K562 (cell line): Measurements from ENCODE around the gene SLAIN2.

Experiments
- ATF2 ChIP-seq: sonication (generic); formaldehyde crosslinking; IDR thresholded peaks from 2 replicates; pipeline ENCODE4 v1.8.1; 2022; ENCODE audit warnings: missing genetic modification reagents
- CEBPB ChIP-seq: fragments of 450-650 bp; IDR thresholded peaks from 2 replicates; pipeline ENCODE4 v1.6.1; 2016; ENCODE audit warnings: missing genetic modification characterization, missing compliant biosample characterization
- CHD1 ChIP-seq: fragments of 200-600 bp; sonication (generic); IDR thresholded peaks from one replicate; pipeline ENCODE4 v1.6.1; 2012; ENCODE audit warnings: mild to moderate bottlenecking, moderate library complexity, low read length, inconsistent platforms
- EZH2 ChIP-seq: IDR thresholded peaks from 2 replicates; pipeline ENCODE4 v1.6.1; 2012; ENCODE audit warnings: low read depth, mild to moderate bottlenecking, inconsistent platforms, low read length, borderline replicate concordance
- GABPA ChIP-seq: fragments of 200-800 bp; sonication (Bioruptor generic); conservative IDR thresholded peaks from 2 replicates; pipeline ENCODE4 v1.6.1; 2016; ENCODE audit warnings: low read depth, missing genetic modification characterization, missing compliant biosample characterization
- NCOA1 ChIP-seq: fragments of 450-650 bp; IDR thresholded peaks from 2 replicates; pipeline ENCODE4 v1.6.1; 2016; ENCODE audit warnings: low read depth
- POLR2G ChIP-seq: fragments of 200-400 bp; formaldehyde crosslinking; IDR thresholded peaks from 2 replicates; pipeline ENCODE4 v1.6.1; 2017; ENCODE audit warnings: low read depth, mild to moderate bottlenecking, antibody characterized with exemption, low read length, moderate library complexity
- RFX5 ChIP-seq: IDR thresholded peaks from 2 replicates; pipeline ENCODE4 v1.6.1; 2011; ENCODE audit warnings: low read depth, mild to moderate bottlenecking, improper control_type of control experiment, low read length
- USF2 ChIP-seq: sonication (generic); formaldehyde crosslinking; IDR thresholded peaks from 2 replicates; pipeline ENCODE4 v1.5.0; 2020; ENCODE audit warnings: missing genetic modification reagents
- ZBTB33 ChIP-seq: sonication (generic); formaldehyde crosslinking; IDR thresholded peaks from 2 replicates; pipeline ENCODE4 v1.8.1; 2023; ENCODE audit warnings: mild to moderate bottlenecking, missing genetic modification reagents
- ZSCAN29 ChIP-seq: fragments of 450-650 bp; IDR thresholded peaks from 2 replicates; pipeline ENCODE4 v1.6.1; 2017
- TF ChIP-seq, protein P1 (sequence below): sonication (generic); formaldehyde crosslinking; IDR thresholded peaks from 2 replicates; pipeline ENCODE4 v1.8.1; 2023; ENCODE audit warnings: mild to moderate bottlenecking, missing genetic modification reagents

GRCh38 chr4:48462363-48462762 is 121.0 kb downstream of the SLAIN2 start:
- TF ChIP-seq CHD1, result no peak
- TF ChIP-seq USF2, result no peak
- no peak for TF ChIP-seq ZBTB33
- no peak for TF ChIP-seq ATF2
- TF ChIP-seq POLR2G, result no peak
- no peak for TF ChIP-seq CEBPB (tag)
- TF ChIP-seq GABPA (tag), result no peak
- no peak for TF ChIP-seq EZH2
- no peak for TF ChIP-seq NCOA1
- TF ChIP-seq ZSCAN29, result no peak
- TF ChIP-seq, protein P1, sequence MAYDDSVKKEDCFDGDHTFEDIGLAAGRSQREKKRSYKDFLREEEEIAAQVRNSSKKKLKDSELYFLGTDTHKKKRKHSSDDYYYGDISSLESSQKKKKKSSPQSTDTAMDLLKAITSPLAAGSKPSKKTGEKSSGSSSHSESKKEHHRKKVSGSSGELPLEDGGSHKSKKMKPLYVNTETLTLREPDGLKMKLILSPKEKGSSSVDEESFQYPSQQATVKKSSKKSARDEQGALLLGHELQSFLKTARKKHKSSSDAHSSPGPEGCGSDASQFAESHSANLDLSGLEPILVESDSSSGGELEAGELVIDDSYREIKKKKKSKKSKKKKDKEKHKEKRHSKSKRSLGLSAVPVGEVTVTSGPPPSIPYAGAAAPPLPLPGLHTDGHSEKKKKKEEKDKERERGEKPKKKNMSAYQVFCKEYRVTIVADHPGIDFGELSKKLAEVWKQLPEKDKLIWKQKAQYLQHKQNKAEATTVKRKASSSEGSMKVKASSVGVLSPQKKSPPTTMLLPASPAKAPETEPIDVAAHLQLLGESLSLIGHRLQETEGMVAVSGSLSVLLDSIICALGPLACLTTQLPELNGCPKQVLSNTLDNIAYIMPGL (CRISPR knock-in tag), result no peak
- TF ChIP-seq RFX5, result no peak
